BJ (cell line): ENCODE data around the gene MAPKAPK3. TPM values are rescaled to one million over a fixed set of nuclear protein-coding genes. Genes with fewer than 3 reads are reported as not detected.

Experiments
- CTCF ChIA-PET: fragments of 350-600 bp; formaldehyde crosslinking; extraction: SDS; loops from one replicate; lab custom pipeline; 2021; ENCODE audit warnings: antibody characterized with exemption, inconsistent platforms; lab: Yijun Ruan, JAX
- POLR2A ChIA-PET: fragments of 300-600 bp; sonication (Branson Sonifier 250); formaldehyde crosslinking; extraction: SDS; loops from one replicate; lab custom pipeline; 2021; ENCODE audit warnings: antibody characterized with exemption; lab: Charles Lee
- DNase-seq: peaks from one replicate; pipeline ENCODE4 v3.0.0-alpha.2; 2011; ENCODE audit warnings: low read depth
- H3K27me3 ChIP-seq: 2 replicates; pipeline ENCODE4 v1.6.0; 2011; ENCODE audit warnings: low read length; ENCODE audit not compliant: control insufficient read depth, insufficient read depth
- H3K36me3 ChIP-seq: 2 replicates; pipeline ENCODE4 v1.5.1; 2011; ENCODE audit warnings: low read length; ENCODE audit not compliant: control insufficient read depth, insufficient read depth
- H3K4me3 ChIP-seq: 2 replicates; pipeline ENCODE4 v1.5.1; 2011; ENCODE audit warnings: low read depth, mild to moderate bottlenecking, control low read depth, low read length
- polyA plus RNA-seq: library from polyadenylated mRNA; depleted of rRNA; stranded (reverse); fragments of >200 nt; gene quantifications from 2 replicates; pipeline ENCODE4 v1.2.3, GENCODE V29; 2011
- TF ChIP-seq, protein P1 (sequence below): IDR thresholded peaks from 2 replicates; pipeline ENCODE4 v1.5.1; 2011; ENCODE audit warnings: low read depth, mild to moderate bottlenecking, control low read depth, inconsistent platforms, low read length, moderate library complexity; ENCODE audit not compliant: insufficient read depth

Gene MAPKAPK3
- polyA plus RNA-seq, 1 experiment, result 53.5 TPM

DNA sequence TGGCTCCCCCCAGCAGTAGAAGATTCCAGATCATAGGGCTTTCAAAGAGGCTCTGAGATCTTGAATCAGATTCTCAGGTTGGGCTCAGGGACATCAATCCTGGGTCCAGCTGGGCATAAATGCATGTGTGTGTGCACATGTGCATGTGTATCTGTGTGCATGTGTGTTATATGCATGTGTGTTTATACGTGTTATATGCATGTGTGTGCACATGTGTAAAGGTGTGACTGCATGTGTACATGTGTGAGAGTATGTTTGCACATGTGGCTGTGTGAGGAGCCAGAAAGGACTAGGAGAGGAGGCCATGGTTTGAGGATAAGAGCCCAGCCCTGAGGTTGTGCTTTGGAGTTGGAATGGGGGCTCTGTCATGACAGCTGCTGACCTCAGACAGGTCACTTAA lies 1.8 kb upstream of the MAPKAPK3 start:
- TF ChIP-seq, protein P1, sequence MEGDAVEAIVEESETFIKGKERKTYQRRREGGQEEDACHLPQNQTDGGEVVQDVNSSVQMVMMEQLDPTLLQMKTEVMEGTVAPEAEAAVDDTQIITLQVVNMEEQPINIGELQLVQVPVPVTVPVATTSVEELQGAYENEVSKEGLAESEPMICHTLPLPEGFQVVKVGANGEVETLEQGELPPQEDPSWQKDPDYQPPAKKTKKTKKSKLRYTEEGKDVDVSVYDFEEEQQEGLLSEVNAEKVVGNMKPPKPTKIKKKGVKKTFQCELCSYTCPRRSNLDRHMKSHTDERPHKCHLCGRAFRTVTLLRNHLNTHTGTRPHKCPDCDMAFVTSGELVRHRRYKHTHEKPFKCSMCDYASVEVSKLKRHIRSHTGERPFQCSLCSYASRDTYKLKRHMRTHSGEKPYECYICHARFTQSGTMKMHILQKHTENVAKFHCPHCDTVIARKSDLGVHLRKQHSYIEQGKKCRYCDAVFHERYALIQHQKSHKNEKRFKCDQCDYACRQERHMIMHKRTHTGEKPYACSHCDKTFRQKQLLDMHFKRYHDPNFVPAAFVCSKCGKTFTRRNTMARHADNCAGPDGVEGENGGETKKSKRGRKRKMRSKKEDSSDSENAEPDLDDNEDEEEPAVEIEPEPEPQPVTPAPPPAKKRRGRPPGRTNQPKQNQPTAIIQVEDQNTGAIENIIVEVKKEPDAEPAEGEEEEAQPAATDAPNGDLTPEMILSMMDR, result no peak
- ChIA-PET CTCF (interaction anchor here (0.6 to 15.0 kb wide), 28 partner anchors 13 to 1067 kb away, joined by 3 to 479 read pairs (median 10); partner anchors contain the start of genes C3orf18, HEMK1 and MANF), POLR2A (no interaction called here)
- no peak overlapping the region for H3K4me3 ChIP-seq
- no peaks in the 10 kb centered on the region for H3K27me3 ChIP-seq
- H3K36me3 ChIP-seq, result no peaks in the 10 kb centered on the region
- no peak for DNase-seq

DNA sequence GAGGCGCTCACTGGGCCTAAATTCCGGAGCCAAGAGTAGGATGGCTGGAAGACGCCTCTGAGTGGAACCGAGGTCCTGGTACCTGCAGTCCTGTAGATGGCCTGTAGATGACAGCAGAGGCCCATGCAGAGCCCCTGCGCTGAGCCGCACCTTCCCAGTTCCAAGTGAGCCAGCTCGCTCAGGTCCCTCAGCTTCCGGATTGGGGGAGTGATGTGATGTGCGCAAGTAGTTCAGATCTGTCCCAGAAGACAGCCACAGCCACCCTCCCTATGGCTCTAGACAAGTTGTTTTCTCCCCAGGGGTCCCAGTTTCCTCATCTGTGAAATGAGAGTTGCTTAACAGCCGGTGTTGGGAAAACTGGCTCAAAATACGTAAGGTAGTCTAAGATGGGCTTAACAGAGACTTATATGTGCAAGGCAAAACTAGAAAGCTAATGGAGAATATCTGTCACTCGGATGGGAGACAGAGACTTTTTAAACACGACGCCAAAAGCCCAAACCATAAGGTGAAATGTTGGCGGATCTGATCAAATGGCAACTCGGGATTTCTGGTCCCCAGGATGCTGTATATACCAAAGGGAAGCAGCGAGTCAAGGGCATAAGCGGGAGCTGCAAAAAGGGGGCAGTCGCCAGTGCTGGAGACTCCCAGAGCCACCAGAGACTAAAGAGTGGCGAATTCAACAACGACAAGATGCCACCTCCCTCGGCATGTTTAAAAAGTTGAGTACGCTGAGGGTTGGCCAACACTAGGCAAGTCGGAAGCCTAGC lies 765 bp upstream of the MAPKAPK3 start:
- H3K27me3 ChIP-seq, result no peaks in the 10 kb centered on the region
- no peaks in the 10 kb centered on the region for H3K36me3 ChIP-seq
- ChIA-PET CTCF (interaction anchor here (0.6 to 15.0 kb wide), 51 partner anchors 9 to 1054 kb away, joined by 3 to 479 read pairs (median 5); partner anchors contain the start of genes C3orf18, HEMK1 and MANF), POLR2A (no interaction called here)
- peak overlapping the region; percentile 58 for H3K4me3 ChIP-seq
- no peak for DNase-seq
- TF ChIP-seq, protein P1, result peak; percentile 100

DNA sequence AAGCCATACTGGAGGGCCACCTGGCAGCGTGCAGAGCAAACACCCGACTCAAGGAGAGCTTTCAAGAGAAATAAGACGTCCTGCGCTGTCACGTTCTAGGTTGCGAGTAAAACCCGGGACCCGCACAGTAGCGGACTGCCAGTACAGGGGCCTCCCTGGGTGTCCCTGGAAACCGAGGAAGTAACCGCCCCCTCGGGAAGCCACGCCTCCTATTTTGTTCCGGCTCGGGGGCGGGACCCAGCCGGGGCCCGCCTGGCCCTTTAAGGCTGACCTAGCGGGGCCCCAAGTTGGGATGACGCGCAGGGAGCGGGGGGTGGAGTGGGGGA lies 218 bp upstream of the MAPKAPK3 start:
- POLR2A ChIA-PET, result no interaction called here
- CTCF ChIA-PET, result interaction anchor here (0.7 to 15.0 kb wide), 32 partner anchors 8 to 1053 kb away, joined by 3 to 479 read pairs (median 6); partner anchors contain the start of genes C3orf18, HEMK1 and MANF
- DNase-seq, result no peak

GRCh38 chr3:50617911-50618481 lies 1.0 kb downstream of the MAPKAPK3 start:
- no peaks in the 10 kb centered on the region for H3K27me3 ChIP-seq
- ChIA-PET CTCF (interaction anchor here (0.9 to 15.0 kb wide), 4 partner anchors 14 to 743 kb away, joined by 4 to 479 read pairs (median 12); partner anchors contain the start of genes C3orf18 and HEMK1), POLR2A (no interaction called here)
- TF ChIP-seq, protein P1, result no peak
- H3K36me3 ChIP-seq, result no peaks in the 10 kb centered on the region
- H3K4me3 ChIP-seq, result peak overlapping the region; percentile 88
- no peak for DNase-seq

More for the DNA sequence above, 218 bp upstream of the MAPKAPK3 start:
- Histone ChIP-seq H3K4me3 (peak overlapping the region; percentile 88), H3K36me3 (no peaks in the 10 kb centered on the region), H3K27me3 (no peaks in the 10 kb centered on the region)
- TF ChIP-seq, protein P1, result no peak

GRCh38 chr3:50620420-50620819 lies 3.5 kb downstream of the MAPKAPK3 start:
- no peaks in the 10 kb centered on the region for H3K36me3 ChIP-seq
- ChIA-PET POLR2A (no interaction called here), CTCF (interaction anchor here (0.9 to 1.7 kb wide), 6 partner anchors 9 to 690 kb away, joined by 3 to 6 read pairs (median 4); partner anchors contain the start of gene CISH)
- no peak overlapping the region for H3K4me3 ChIP-seq
- no peak for DNase-seq
- H3K27me3 ChIP-seq, result no peaks in the 10 kb centered on the region
- TF ChIP-seq, protein P1, result no peak
